ENCODE measurements around the gene GYS2.
"Not testable (repeated sequence)": the region's sequence is repeated elsewhere in the genome, so short reads cannot be mapped to it uniquely, and the experiment has no call there.

The GYS2 gene

DNA sequence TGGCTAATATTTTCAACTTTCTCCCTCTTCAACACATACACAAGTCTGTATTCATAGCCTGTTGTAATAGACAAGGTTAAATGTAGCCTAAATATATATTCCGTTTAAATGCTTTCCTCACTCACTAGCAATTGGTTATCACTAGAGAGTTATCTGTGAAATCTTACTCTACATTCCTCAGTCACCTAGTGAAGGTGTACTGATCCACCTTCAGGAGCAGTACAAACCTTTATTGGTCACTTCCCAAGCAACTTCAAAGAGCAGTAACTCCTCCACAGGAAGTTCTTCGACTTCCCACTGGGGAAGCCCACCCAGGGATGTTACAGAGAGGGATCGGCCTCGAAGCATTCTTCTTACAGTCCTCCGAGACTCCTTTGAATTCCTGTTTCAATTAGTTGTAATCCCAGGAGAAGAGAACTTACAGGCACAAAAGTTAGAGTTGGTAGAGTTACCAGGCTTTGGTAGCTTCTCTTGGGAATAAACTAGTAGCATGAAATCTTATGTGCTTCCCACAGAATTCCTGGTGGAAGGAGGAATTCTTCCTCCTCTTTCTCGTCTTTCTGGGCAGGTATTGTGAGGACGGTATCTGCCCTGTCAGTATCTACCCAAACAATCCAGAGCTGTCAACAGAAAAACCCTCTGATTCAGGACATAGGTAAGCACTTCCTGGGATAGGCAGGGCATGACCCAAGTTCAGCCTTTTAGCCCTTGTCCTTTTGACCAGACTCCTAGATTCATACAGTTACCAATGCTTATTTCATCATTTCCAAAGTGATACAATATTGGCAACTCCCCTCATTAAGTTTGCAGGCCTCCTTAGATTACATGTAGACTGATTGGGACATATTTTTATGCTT is at the start of gene GYS2:
GYS2 (minus strand) TSS at position 603 of the 857 bp plus-strand sequence; CDS start at position 348, 255 bp downstream.
- no peak for DNase-seq (ENCODE audit: low spot score)

DNA sequence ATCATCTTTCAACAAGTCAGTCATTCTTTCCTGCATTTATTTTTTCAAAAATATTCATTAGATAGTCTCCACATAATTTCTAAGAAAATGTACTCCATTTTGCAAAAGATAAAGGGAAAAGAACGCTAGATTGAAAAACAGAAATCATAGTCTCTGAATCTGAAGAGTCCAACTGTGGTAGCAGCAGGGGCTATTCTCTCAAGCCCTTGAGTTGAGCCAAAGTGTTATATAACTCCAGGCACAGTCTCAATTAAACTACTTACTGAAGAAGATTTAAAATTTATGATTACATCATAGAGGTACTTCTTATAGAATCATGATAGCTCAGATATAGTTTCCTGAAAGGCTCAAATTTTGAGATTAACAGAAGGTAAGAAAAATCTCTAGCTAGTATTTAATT is 47.2 kb upstream of the GYS2 start:
- DNase-seq (ENCODE audit: low spot score) = no peak

DNA sequence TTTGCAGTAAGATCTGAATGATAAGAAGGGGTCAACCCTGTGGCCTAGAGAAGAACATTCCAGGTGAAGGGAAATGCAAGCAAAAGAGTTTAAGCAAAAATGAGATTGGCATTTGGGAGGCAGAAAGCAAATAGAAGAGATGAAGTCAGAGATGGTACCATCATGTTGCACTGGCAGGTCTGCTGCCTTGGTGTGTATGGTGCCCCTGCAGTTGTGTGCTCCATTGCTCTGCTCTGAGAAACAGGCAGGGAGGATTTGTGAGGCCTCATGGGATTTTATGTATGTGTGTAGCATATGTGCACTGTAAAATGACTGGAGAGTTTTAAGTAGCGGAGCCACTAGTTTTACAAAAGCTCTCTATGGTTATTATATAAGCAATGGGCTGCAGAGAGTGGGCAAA is 46.4 kb upstream of the GYS2 start:
- no peak for DNase-seq (ENCODE audit: low spot score)

DNA sequence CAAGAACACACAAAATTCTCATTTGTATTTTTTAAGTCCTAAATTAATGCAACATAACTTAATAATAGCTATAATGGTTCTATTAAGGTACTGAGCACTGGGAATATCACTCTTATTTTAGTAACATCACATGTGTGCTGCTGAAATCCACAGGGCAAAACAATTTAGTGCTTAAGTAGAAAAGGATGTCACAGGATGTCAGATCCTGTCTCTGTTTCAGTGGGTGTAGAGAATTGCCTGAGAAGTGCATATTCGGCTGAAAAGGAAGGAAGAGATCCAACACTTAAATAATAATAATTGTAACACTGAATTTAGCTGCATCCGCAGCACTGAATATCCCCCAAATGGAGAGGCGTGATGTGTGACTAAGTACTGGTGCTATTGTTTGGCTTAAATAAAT is 44.4 kb upstream of the GYS2 start:
- DNase-seq (ENCODE audit: low spot score) = no peak

DNA sequence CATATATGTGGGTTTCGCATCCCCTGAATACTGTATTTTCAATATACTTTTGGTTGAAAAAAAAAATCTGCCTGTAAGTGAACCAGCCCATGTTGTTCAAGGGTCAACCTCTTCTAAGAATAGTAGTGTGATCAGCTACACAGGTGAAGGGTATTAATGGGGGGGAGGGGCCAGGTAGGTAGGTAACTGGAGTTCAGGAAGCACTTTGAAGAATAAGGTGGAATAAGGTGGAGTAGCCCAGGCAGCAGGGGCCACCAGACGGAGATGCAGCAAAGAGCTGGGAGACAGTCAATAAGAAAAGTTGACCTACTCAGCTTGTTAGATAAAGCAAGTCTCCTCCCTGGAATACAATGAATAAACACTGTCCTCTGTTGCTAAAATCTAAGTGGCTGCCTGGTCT is 43.7 kb upstream of the GYS2 start:
- DNase-seq (ENCODE audit: low spot score) = no peak

DNA sequence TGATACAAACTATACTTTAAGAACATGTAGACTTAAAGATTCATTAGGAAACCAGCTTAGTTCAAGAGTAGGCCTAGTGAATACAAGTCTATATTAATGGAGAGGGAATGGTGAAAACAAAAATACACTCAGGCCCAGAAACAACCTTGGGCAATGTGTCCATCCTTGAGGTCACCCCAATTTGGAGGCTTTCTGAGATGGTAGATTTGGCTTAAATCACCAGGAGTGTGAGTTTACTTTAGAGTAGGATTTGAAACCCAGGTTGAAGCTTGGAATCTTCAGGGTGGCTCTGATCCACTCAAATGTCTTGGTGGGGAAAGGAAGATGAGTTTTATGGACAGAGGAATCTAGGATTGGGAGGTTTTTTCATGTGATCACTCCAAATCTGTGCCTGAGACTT is 42.5 kb upstream of the GYS2 start:
- no peak for DNase-seq (ENCODE audit: low spot score)

DNA sequence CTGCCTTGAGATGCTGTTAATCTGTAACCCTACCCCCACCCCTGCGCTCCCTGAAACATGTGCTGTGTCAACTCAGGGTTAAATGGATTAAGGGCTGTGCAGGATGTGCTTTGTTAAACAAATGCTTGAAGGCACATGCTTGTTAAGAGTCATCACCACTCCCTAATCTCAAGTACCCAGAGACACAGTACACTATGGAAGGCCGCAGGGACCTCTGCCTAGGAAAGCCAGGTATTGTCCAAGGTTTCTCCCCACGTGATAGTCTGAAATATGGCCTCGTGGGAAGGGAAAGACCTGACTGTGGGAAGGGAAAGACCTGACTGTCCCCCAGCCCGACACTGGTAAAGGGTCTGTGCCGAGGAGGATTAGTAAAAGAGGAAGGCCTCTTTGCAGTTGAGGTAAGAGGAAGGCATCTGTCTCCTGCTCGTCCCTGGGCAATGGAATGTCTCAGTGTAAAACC is 40.4 kb upstream of the GYS2 start:
- DNase-seq (ENCODE audit: low spot score) = not testable (repeated sequence)

DNA sequence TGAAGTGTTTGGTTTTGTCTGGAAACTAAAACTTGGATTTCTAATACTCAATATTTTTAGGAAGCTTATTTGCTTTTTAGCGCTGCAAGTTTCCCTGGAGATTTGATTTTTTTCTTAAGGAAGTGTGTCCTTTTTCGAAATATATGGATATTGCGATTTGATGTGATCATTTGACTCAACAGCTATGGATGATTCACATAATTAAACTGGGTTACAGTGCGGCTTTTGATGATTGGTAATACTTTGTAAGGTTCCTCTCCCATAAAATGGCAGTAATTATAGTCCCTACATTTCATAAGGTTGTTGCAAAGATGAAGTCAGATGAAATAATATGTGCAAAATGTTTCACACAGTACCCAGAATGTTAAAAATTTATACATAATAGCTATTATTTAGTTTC is 39.9 kb upstream of the GYS2 start:
- no peak for DNase-seq (ENCODE audit: low spot score)

DNA sequence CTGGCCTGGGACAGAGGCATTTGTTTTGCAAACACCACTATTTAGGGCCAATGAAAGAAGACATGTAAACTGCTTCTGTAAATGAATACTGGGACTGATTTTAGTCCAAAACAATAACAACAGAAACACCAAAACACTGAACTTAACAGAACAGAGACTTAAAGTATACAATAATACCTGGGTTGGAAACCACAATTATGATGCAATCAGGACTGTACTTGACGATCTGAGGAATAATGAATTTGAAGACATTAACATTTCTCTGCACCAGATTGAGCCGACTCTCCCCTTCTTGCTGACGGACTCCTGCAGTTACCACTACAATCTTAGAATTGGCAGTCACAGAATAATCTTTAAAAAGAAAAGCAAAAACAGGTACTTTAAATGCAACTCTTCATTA is 39.1 kb upstream of the GYS2 start:
- no peak for DNase-seq (ENCODE audit: low spot score)

DNA sequence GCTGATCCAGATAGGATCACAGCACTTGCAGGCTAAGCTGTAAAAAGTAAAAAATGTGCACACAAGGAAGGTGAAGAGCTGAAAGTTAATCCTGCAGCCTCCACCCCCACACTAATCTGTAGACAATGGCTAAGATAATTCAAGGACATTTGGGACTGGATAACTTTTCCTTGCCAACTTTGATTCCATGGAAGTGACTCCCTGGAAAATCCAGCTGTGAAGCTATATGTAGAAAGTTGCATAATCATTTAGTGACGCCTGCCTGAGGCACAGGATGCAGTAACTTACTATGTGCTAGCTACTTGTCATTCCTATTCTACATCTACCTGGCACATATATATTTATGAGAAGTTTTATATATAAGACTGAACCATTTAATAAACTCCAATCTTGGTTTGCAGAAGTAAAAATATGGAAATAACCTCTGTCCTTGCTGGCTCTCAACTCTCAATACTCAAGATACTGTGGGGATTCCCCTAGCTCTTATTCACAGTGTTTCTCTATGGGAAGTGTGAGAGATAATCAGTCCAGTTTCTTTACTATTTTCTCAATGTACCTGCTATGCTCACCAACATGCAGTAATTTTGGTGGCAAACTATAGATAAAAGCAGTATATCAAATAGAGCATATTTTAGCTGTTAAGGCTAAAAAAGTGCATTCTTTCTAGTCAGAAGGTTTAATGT is 38.2 kb upstream of the GYS2 start:
- no peak for DNase-seq (ENCODE audit: low spot score)

DNA sequence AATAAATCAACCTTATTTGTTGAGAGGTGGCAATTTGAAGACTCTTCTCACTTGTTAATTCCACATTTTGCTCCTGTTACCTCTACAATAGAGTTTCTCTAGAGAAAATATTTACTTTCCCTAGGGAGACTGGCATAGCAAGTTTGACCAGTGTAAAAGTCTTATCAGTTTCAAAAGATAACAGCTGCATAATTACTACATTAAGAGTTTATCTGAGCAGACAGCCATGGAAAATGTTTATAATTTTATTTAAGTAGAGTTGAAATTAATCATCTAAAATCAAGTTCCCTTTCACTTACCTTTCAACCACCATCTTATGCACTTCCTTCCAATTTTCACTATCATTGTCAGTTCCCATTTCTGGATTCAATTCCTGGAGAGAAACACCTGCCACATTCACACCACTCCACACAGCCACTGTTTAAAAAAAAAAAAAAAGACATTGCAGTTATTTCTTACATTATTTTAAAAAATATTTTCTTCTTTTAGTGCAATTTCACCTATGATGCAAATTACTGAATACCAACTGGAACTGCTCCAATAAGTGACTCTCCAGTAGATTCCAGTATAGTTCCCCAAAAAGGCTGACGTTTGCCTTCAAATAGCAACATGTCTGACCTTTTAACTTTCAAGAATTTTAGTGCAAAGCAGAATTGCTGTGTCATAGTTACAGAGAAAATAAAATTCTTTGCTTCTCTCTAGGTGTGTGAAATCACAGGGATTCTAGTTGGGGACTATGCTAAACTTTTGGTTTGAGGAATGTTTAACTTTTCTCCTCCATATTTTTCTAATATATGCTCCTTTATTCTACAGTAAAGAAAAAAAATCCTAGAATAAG is 33.6 kb upstream of the GYS2 start:
- DNase-seq (ENCODE audit: low spot score) = no peak

DNA sequence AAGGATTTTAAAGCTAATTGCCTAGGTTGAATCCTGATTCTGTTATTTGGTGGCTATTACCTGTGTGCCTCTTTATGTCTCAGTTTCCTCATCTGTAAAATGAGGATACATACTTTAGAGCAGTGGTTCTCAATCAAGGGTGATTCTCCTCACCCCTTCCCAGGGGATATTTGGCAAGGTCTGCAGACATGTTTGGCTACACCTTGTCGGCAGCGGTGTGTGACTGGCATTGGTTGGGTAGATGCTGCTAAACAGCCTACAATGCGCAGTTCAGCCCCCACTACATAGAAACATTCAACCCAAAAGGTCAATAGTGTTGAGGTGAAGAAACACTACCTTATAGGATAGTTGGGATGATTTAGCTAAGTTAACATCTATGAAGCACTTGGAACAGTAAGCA is 29.6 kb upstream of the GYS2 start:
- no peak for DNase-seq (ENCODE audit: low spot score)

DNA sequence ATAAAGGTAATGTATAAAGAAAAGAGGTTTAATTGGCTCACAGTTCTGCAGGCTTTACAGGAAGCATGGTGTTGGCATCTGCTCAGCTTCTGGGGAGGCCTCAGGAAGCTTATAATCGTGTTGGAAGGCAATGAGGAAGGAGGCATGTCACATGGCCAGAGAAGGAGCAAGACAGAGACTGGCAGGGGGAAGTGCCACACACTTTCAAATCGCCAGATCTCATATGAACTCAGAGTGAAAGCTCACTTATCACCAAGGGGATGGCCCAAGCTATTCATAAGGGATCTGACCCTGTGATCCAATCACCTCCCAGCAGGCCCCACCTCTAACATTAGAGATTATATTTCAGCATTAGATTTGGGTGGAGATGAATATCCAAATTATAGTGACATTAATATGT is 26.7 kb upstream of the GYS2 start:
- DNase-seq (ENCODE audit: low spot score) = no peak

DNA sequence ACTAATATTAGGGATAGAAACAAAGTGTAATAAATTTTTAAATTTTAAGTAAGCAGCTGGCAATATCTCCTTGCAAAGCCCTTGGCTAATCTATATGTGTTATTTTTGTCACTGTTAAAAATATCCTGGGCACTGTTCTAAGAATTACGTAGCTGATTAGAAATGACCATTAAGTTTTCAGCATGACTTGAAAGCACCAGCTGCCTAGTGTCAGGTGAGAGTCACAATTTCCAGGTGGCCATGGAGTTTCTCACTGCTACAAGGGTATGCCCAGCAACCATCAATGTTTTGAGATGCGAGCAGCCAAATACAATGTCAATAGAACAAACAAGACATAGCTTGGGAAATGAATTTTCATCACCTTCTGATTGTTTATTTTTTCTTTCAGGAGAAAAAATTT is 23.3 kb upstream of the GYS2 start:
- DNase-seq (ENCODE audit: low spot score) = no peak

DNA sequence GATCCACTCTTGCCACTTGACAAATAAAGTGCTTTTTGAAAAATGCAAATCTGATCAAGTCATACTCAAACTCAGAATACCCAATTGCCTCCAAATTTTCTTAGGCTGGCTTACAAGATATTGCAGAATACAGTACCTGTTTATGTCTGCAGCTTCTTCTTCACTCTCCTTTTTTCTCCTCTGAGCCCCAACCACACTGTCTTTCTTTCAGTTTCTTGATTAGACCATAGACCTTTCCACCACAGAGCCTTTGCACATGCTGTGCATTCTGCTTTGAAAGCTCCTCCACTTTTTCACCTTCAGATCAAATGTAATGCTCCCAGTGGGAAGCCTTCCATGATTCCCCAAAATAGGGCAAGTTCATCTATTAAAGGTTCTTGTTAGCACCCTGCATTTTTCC is 13.9 kb upstream of the GYS2 start:
- no peak for DNase-seq (ENCODE audit: low spot score)

DNA sequence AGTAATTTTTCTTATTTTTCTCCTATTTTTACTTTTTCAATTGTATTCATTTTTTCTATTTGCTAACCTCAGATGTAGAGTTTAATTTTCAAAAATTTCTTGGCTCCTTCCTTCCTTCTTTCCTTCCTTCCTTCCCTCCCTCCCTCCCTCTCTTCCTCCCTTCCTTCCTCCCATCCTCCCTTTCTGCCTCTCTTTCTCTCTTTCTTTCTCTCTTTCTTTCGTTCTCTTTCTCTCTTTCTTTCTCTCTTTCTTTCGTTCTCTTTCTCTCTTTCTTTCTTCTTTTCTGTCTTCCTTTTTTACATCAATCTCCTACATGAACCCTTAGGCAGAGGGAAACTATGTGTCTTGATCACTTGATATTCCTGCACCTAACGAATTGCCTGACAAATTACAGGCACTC is 12.4 kb upstream of the GYS2 start:
- no peak for DNase-seq (ENCODE audit: low spot score)

DNA sequence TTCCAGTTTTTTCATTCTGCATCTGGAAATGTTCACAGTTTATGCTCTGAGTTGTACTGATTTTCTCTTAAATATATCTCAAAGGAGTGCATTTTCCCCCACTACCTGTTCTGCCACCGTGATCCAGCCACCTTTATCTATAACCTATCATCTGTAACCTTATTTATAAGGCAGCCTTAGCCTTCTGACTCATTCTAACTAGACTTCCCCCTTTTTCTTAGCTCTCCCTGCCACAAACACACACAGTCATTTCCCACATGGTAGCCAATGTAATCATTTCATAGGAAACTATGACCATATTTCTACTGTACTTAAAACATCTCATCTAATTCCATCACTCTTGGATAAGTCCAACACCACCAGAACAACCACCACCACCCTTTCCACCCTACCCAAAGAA is 10.8 kb upstream of the GYS2 start:
- no peak for DNase-seq (ENCODE audit: low spot score)

DNA sequence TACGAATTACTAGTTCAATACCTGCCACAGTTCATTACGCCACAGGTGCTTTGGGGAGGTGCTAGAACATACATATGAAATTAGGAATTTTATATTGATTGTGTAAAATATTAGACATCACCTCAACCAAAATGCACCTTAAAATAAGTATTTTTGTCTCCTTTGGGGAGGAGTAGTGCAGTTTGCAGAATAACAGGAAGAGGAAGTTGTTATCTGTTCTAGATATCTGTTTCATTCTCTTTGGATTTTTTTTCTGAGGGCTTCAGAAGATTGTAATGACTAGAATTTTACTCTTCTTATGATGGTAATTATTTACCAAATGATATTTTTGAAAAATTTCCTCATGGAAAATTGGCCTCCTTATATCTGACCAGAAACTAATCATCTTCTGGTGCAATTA is 9.9 kb upstream of the GYS2 start:
- no peak for DNase-seq (ENCODE audit: low spot score)

DNA sequence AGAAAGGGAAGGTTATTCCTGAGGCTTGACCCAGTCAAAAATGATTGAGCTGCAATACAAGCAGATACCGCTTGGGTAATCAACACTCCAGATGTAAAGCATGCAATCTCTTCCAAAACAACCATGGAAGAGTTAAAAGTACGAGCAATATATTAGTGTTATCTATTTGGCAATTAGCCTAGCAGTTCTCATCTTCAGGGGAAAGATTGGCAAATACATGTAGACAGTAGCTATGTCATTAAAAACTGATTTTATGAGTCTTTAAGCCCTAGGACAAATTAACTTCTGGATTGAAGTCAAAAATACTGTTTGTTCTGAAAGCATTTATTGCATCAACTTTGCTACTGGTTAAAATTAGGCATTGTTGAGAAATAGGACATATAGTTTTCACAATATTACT is 9.3 kb upstream of the GYS2 start:
- DNase-seq (ENCODE audit: low spot score) = no peak

DNA sequence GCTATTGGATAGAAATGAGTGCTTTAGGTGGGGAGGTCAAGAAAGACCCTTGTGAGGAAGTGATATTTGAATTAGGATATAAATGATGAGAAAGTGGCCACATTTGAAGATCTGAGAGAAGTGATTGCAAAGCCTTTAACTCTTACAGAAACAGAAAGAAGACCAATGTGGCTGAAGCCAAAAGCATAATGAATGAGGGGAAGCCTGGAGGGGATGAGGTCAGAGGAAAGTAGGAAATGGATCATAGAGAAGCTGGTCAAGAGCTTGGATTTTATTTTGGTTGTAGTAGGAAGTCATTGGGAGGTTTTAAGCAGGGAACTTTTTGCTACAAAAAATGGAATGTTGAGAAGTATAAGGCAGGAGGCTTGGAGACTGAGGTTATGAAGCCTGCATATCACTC is 3.5 kb upstream of the GYS2 start:
- DNase-seq (ENCODE audit: low spot score) = no peak

DNA sequence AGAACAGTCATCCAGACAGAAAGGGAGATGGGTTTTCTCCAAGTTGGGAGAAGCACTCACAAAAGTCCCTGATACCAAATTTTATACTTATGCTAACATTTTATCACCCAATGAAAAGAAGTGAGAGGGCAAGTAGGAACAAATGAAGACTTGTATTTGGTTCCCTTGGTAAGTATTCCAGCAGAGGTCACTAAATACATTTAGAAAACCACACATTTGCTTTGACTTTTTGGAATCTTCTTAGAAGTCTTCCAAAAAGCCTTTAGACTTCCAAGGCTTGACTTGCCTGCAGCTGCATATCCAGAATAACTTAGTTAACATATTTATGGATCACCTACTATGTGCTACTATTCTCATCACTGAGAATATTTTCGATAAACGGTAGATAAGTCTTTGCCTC is 3.1 kb upstream of the GYS2 start:
- no peak for DNase-seq (ENCODE audit: low spot score)

DNA sequence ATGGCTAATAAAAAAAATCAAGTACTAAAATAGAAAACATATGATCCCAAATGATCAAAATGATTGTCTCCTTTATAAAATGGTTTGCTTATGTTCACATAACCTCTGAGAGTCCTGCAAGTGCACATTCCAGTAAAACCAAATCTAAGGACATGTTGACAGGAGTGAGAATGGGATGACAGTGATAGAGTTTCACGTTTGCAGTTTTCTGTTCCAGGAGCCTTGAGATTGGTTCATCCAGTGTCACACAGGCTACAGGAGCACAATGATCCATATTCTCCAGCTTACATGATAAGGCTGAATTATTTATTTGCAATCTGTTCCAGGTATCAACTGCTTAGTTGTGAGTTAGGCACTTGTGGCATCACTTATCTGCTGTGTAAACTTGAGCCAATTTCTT is 1.5 kb upstream of the GYS2 start:
- no peak for DNase-seq (ENCODE audit: low spot score)

DNA sequence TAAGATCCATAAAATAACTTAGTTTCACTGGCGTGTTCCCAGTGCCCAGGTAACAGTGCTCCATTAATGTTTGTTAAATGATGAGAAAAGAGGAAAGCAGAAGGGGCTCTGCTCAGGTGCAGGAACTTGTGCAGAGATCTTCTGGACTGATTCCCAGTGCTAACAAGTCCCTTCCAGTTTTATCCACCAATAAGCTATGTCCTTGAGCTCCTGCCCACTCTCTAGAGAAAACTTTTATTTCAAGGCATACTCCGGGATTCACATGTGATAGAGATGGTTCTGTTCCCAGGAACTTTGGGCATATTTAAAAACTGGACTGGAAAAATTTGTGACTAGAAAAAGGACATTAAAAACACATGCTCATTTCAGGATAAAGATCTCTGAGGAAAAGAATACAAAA is 1.9 kb downstream of the GYS2 start:
- DNase-seq (ENCODE audit: low spot score) = no peak
